AG09319 (cell line): Measurements from ENCODE around the gene ACSS3.

ENCODE experiments used
- DNase-seq: peaks from one replicate; pipeline ENCODE4 v3.0.0-alpha.2; 2010; ENCODE audit warnings: low read depth; ENCODE audit errors: extremely low read depth
- CTCF ChIP-seq: IDR thresholded peaks from 2 replicates; pipeline ENCODE4 v1.5.1; 2011; ENCODE audit warnings: low read depth, mild to moderate bottlenecking, inconsistent platforms, low read length, moderate library complexity

Gene ACSS3

GRCh38 chr12:81222846-81223592 lies 145.1 kb downstream of the ACSS3 start:
- no peak for DNase-seq
- TF ChIP-seq CTCF: no peak

GRCh38 chr12:81224626-81225025 lies 146.7 kb downstream of the ACSS3 start:
- no peak for DNase-seq
- TF ChIP-seq CTCF: no peak

GRCh38 chr12:81229759-81230158 lies 151.9 kb downstream of the ACSS3 start:
- no peak for TF ChIP-seq CTCF
- no peak for DNase-seq

GRCh38 chr12:81231574-81232368 lies 153.9 kb downstream of the ACSS3 start:
- no peak for DNase-seq

GRCh38 chr12:81245458-81245857 lies 167.6 kb downstream of the ACSS3 start:
- no peak for TF ChIP-seq CTCF
- no peak for DNase-seq

More at GRCh38 chr12:81231574-81232368, 153.9 kb downstream of the ACSS3 start:
- no peak for TF ChIP-seq CTCF

GRCh38 chr12:81245907-81246570 lies 168.2 kb downstream of the ACSS3 start:
- TF ChIP-seq CTCF: no peak
- DNase-seq: no peak

- DNase-seq: no peak
- TF ChIP-seq CTCF: no peak
Observed at GRCh38 chr12:81249976-81250375, 172.1 kb downstream of the ACSS3 start.
